Psoas muscle (tissue), 8 donors: ENCODE data around the gene WDR49. TPM values are rescaled to one million over a fixed set of nuclear protein-coding genes. Genes with fewer than 3 reads are reported as not detected.

Source experiments
- ATAC-seq, 4 donors: fragments of 200-7000 bp; cut with Tn5 transposase; one replicate each; pipeline ENCODE4 v1.9.1; 2020; ENCODE audit warnings: moderate library complexity in 3 of 4, mild to moderate bottlenecking in 2 of 4
- DNase-seq, 2 donors: peaks; one replicate each; pipeline ENCODE4 v3.0.0-alpha.2; 2020
- H3K27ac ChIP-seq: fragments of 200-600 bp; one replicate; pipeline ENCODE4 v1.8.0; 2022
- H3K27me3 ChIP-seq, 3 donors: fragments of 200-600 bp in 1 of 3; one replicate each; pipeline versions ENCODE4 v1.6.1 to v1.8.0; 2013 to 2022; ENCODE audit warnings: low read length in 2 of 3, mild to moderate bottlenecking in 2 of 3, moderate library complexity in 1 of 3; ENCODE audit not compliant: insufficient read depth in 3 of 3
- H3K36me3 ChIP-seq, 2 donors: fragments of 200-600 bp in 1 of 2; one replicate each; pipeline versions ENCODE4 v1.6.1 to v1.8.0; 2013 to 2022; ENCODE audit warnings: low read depth in 1 of 2, mild to moderate bottlenecking in 1 of 2, moderate library complexity in 1 of 2; ENCODE audit not compliant: insufficient read depth in 1 of 2
- H3K4me1 ChIP-seq: fragments of 200-600 bp; one replicate; pipeline ENCODE4 v1.8.0; 2022
- H3K4me3 ChIP-seq: fragments of 200-600 bp; one replicate; pipeline ENCODE4 v1.8.0; 2022; ENCODE audit warnings: mild to moderate bottlenecking
- H3K9me3 ChIP-seq: fragments of 200-600 bp; one replicate; pipeline ENCODE4 v1.8.0; 2022
- CTCF ChIP-seq: fragments of 200-600 bp; IDR thresholded peaks from one replicate; pipeline ENCODE4 v1.8.0; 2022; ENCODE audit warnings: antibody characterized with exemption
- WGBS, 3 donors: extraction: QIAGEN DNeasy Blood & Tissue Kit; methylation state at CpG; one replicate each; pipeline versions ENCODE4 v1.1.6 to v1.1.7; 2013; 5-methylcytosine and 5-hydroxymethylcytosine counted together
- intact Hi-C, 2 donors: fragments of 100-400 bp; cut with DNase I; formaldehyde crosslinking; loops; one replicate each; pipeline versions ENCODE4 v1.11.0 to v1.14.2; 2022
- polyA plus RNA-seq, 3 donors: library from polyadenylated mRNA; stranded (reverse); fragments of 200-250 nt; gene quantifications; one replicate each; pipeline ENCODE4 v1.2.3, GENCODE V29; 2013
- total RNA-seq, 4 donors: library from RNA; stranded (reverse); fragmentation: NEBNext Ultra II Directional in 2 of 4; extraction: Animal tissue kit (Norgen Biotek cat#: 25700) in 2 of 4; gene quantifications; one replicate each; pipeline versions ENCODE4 v1.2.1 to v1.2.4, GENCODE V29; 2021 to 2023
- donor health status: healthy with polysubstance abuse.
- donor health status: DM: no; HTN: no; CAD: no; lungs with moderate emphysema.
- donor health status: Bipolar disorder and iron deficiency.
- donor health status: healthy.
- donor health status: DM: yes; HTN: yes; CAD: no.
- donor health status: DM: no; HTN: no; CAD: no.
- donor health status: DM: no; HTN: no; CAD: no.
- donor health status: DM: yes; HTN: yes; CAD: no.

Gene WDR49
- total and polyA plus RNA-seq, 7 donors = 0.03 to 4.4 (median 0.61) TPM; not detected in 3

GRCh38 chr3:167684388-167684993, 30.7 kb upstream of the WDR49 start:
- Histone ChIP-seq H3K27me3 (no peaks in the 10 kb centered on the region), H3K9me3 (no peaks in the 10 kb centered on the region), H3K4me1 (no peaks in the 10 kb centered on the region), H3K36me3 (peaks cover 0 to 54% of the 10 kb centered on the region in 2 donors), H3K27ac (no peak overlapping the region), H3K4me3 (no peak overlapping the region)
- ATAC-seq (peak in 2 of 4 donors; percentile 65 to 82), DNase-seq (no peak)
- TF ChIP-seq CTCF = peak; percentile 72
- intact Hi-C loops = loop anchor here (5.0 to 10.0 kb wide), 2 partner anchors 300 to 302 kb away; partner anchors contain the start of gene ZBBX (in 2 of the 2)

- Histone ChIP-seq H3K4me1 (no peaks in the 10 kb centered on the region), H3K9me3 (peaks cover 17% of the 10 kb centered on the region), H3K36me3 (peaks cover 10 to 45% of the 10 kb centered on the region in 2 donors), H3K4me3 (no peak overlapping the region), H3K27ac (no peak overlapping the region), H3K27me3 (no peaks in the 10 kb centered on the region)
- intact Hi-C loops = no loop called here
- 88 to 91% (median 89%) methylated on average over 4 of the region's 4 CpGs for WGBS, 3 donors
- ATAC-seq (no peak), DNase-seq (no peak)
- TF ChIP-seq CTCF = no peak
These were observed 25.8 kb upstream of the WDR49 start for GRCh38 chr3:167679526-167679925.

- Histone ChIP-seq H3K27ac (no peak overlapping the region), H3K4me3 (no peak overlapping the region), H3K36me3 (peaks cover 10 to 27% of the 10 kb centered on the region in 2 donors), H3K27me3 (no peaks in the 10 kb centered on the region), H3K9me3 (peaks cover 17% of the 10 kb centered on the region), H3K4me1 (no peaks in the 10 kb centered on the region)
- 94 to 100% (median 100%) methylated on average over 1 of the region's 1 CpG for WGBS, 3 donors
- intact Hi-C loops = no loop called here
- ATAC-seq (no peak), DNase-seq (no peak)
- no peak for TF ChIP-seq CTCF
These were observed 22.1 kb upstream of the WDR49 start for GRCh38 chr3:167675848-167676247.

GRCh38 chr3:167673221-167673620, 19.5 kb upstream of the WDR49 start:
- ATAC-seq (no peak), DNase-seq (no peak)
- Histone ChIP-seq H3K4me1 (no peaks in the 10 kb centered on the region), H3K27me3 (no peaks in the 10 kb centered on the region), H3K36me3 (peaks cover 10 to 22% of the 10 kb centered on the region in 2 donors), H3K9me3 (peaks cover 17% of the 10 kb centered on the region), H3K27ac (no peak overlapping the region), H3K4me3 (no peak overlapping the region)
- intact Hi-C loops = no loop called here
- 90 to 100% (median 98%) methylated on average over 1 of the region's 1 CpG for WGBS, 3 donors
- TF ChIP-seq CTCF = no peak
